ENCODE data around the gene DDX43.
"Not testable (repeated sequence)": the region's sequence is repeated elsewhere in the genome, so short reads cannot be mapped to it uniquely, and the experiment has no call there.

The DDX43 gene

GRCh38 chr6:73451223-73452106 lies 56.8 kb downstream of the DDX43 start:
- peaks cover 32% of the 10 kb centered on the region for H3K36me3 ChIP-seq (ENCODE audit: low read depth)
- TF ChIP-seq CTCF (IDR thresholded peaks at IDR 0.05; ENCODE audit: poor library complexity, severe bottlenecking) = peak; percentile 3
- H3K9me3 ChIP-seq (ENCODE audit: severe bottlenecking) = no peaks in the 10 kb centered on the region
- peaks cover 27% of the 10 kb centered on the region for H3K4me1 ChIP-seq (ENCODE audit: insufficient read depth, poor library complexity, severe bottlenecking)
- H3K4me3 ChIP-seq (ENCODE audit: severe bottlenecking) = peak overlapping the region; percentile 50
- H3K27me3 ChIP-seq (ENCODE audit: insufficient read depth, poor library complexity, severe bottlenecking) = no peaks in the 10 kb centered on the region
- ATAC-seq (ENCODE audit: low read depth) = peak; percentile 54
- peak overlapping the region; percentile 74 for H3K27ac ChIP-seq (ENCODE audit: poor library complexity, severe bottlenecking)
- peak; percentile 54 for DNase-seq (ENCODE audit: low spot score)

- peak; percentile 66 for DNase-seq (ENCODE audit: low spot score)
- Histone ChIP-seq H3K4me3 (ENCODE audit: severe bottlenecking) (peak within 1 kb of the TSS; percentile 50), H3K27ac (ENCODE audit: poor library complexity, severe bottlenecking) (peak within 1 kb of the TSS; percentile 74)
Observed at GRCh38 chr6:73452107-73452461, 57.5 kb downstream of the DDX43 start, which contains the start of gene CGAS. Gene CGAS, minus strand, starts transcription at chr6:73452297. Its CDS starts 116 bp downstream, at chr6:73452181.

GRCh38 chr6:73455865-73456629 lies 61.4 kb downstream of the DDX43 start:
- ATAC-seq (ENCODE audit: low read depth) (peak; percentile 47), DNase-seq (ENCODE audit: low spot score) (no peak)
- TF ChIP-seq CTCF (IDR thresholded peaks at IDR 0.05; ENCODE audit: poor library complexity, severe bottlenecking) = no peak
- H3K27me3 ChIP-seq (ENCODE audit: insufficient read depth, poor library complexity, severe bottlenecking) = no peaks in the 10 kb centered on the region
- no peak overlapping the region for H3K4me3 ChIP-seq (ENCODE audit: severe bottlenecking)
- H3K9me3 ChIP-seq (ENCODE audit: severe bottlenecking) = no peaks in the 10 kb centered on the region
- no peaks in the 10 kb centered on the region for H3K36me3 ChIP-seq (ENCODE audit: low read depth)
- peak overlapping the region; percentile 45 for H3K27ac ChIP-seq (ENCODE audit: poor library complexity, severe bottlenecking)
- H3K4me1 ChIP-seq (ENCODE audit: insufficient read depth, poor library complexity, severe bottlenecking) = peaks cover 27% of the 10 kb centered on the region

More at GRCh38 chr6:73452107-73452461, 57.5 kb downstream of the DDX43 start, which contains the start of gene CGAS:
- Histone ChIP-seq H3K4me1 (ENCODE audit: insufficient read depth, poor library complexity, severe bottlenecking) (peaks cover 27% of the 10 kb centered on the region), H3K9me3 (ENCODE audit: severe bottlenecking) (no peaks in the 10 kb centered on the region), H3K27me3 (ENCODE audit: insufficient read depth, poor library complexity, severe bottlenecking) (no peaks in the 10 kb centered on the region), H3K36me3 (ENCODE audit: low read depth) (peaks cover 27% of the 10 kb centered on the region)
- ATAC-seq (ENCODE audit: low read depth) = peak; percentile 61
- TF ChIP-seq CTCF (IDR thresholded peaks at IDR 0.05; ENCODE audit: poor library complexity, severe bottlenecking) = no peak

- H3K27ac ChIP-seq (ENCODE audit: poor library complexity, severe bottlenecking); ATAC-seq (ENCODE audit: low read depth); H3K4me3 ChIP-seq (ENCODE audit: severe bottlenecking); DNase-seq (ENCODE audit: low spot score); H3K27me3 ChIP-seq (ENCODE audit: insufficient read depth, poor library complexity, severe bottlenecking); H3K9me3 ChIP-seq (ENCODE audit: severe bottlenecking): not testable (repeated sequence)
- Histone ChIP-seq H3K4me1 (ENCODE audit: insufficient read depth, poor library complexity, severe bottlenecking) (peaks cover 23% of the 10 kb centered on the region), H3K36me3 (ENCODE audit: low read depth) (peaks cover 12% of the 10 kb centered on the region)
Observed at GRCh38 chr6:73459474-73459873, 64.8 kb downstream of the DDX43 start.

- TF ChIP-seq CTCF (IDR thresholded peaks at IDR 0.05; ENCODE audit: poor library complexity, severe bottlenecking) = no peak
- DNase-seq (ENCODE audit: low spot score) (no peak), ATAC-seq (ENCODE audit: low read depth) (no peak)
- Histone ChIP-seq H3K27me3 (ENCODE audit: insufficient read depth, poor library complexity, severe bottlenecking) (no peaks in the 10 kb centered on the region), H3K36me3 (ENCODE audit: low read depth) (peaks cover 15% of the 10 kb centered on the region), H3K9me3 (ENCODE audit: severe bottlenecking) (no peaks in the 10 kb centered on the region), H3K27ac (ENCODE audit: poor library complexity, severe bottlenecking) (no peak overlapping the region), H3K4me1 (ENCODE audit: insufficient read depth, poor library complexity, severe bottlenecking) (peaks cover 17% of the 10 kb centered on the region), H3K4me3 (ENCODE audit: severe bottlenecking) (no peak overlapping the region)
Observed at GRCh38 chr6:73460056-73460455, 65.4 kb downstream of the DDX43 start.

Measured in RWPE2 (cell line).